Fibroblast of skin of abdomen (primary cell): ENCODE results near the gene LIMCH1.
"Not testable (repeated sequence)": the region's sequence is repeated elsewhere in the genome, so short reads cannot be mapped to it uniquely, and the experiment has no call there.

Experiments used
- DNase-seq: peaks from one replicate; pipeline ENCODE4 v3.0.0-alpha.2; 2013

The LIMCH1 gene

DNA sequence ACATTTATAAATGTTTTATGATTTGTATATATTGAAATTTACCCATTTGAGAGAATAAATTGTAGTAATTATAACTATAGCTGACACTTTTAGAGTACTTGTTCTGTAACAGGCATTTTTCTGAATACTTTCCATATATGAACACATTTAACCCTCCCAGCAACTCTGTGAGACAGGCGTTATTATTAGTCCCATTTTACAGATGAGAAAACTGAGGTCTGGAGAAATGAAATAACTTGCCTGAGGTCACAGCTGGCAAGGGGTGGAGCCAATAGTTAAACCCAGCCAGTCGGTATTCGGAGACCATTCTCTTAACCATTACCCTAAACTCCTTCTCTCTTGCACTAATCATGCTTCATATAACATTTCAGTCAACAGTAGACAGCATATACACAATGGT lies 72.5 kb downstream of the LIMCH1 start:
- DNase-seq: no peak

DNA sequence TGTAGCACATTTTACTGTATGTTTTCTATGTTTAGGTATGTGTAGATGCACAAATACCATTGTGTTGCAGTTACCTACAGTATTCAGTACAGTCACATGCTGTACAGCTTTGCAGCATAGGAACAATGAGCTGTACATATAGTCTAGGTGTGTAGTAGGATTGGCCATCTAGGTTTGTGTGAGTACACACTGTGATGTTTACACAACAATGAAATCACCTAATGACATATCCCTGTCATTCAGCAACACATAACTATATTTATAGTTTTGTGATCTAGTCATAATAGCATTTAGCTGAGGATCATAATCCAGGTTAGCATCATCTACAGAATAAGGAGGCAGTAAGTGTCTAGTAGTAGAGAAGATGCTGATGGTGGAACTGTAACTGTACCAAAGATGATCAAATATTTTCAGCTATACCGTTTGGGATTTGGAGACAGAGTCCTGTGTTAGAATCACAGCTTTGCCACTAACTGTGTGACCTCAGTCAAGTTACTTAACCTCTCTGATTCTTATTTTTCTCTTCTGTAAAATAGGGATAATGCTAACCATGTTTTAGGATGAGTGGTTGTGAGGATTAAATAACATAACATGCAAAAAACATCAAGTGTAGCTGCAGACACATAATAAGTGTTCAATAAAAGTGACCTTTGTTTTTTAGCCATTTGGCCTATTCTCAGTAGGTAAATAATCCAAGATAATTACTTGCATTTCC lies 73.3 kb downstream of the LIMCH1 start:
- no peak for DNase-seq

GRCh38 chr4:41611881-41612871 lies 74.2 kb downstream of the LIMCH1 start:
- DNase-seq: peak; percentile 80

DNA sequence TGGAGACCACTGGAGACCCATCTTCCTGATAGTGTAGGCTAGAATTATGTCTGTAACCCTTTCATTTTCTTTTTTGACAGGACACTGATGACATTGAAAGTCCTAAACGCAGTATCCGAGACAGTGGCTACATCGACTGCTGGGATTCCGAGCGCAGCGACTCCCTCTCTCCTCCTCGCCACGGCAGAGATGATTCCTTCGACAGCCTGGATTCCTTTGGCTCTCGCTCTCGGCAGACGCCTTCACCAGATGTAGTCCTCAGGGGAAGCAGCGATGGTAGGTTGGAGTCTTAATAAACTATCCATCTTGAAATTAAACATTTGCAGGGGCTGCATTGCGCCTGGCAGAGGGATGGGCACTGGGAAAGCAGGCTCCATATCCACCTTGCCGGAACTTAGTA lies 75.4 kb downstream of the LIMCH1 start:
- DNase-seq: peak; percentile 36

GRCh38 chr4:41613821-41614220 lies 75.9 kb downstream of the LIMCH1 start:
- peak; percentile 8 for DNase-seq

DNA sequence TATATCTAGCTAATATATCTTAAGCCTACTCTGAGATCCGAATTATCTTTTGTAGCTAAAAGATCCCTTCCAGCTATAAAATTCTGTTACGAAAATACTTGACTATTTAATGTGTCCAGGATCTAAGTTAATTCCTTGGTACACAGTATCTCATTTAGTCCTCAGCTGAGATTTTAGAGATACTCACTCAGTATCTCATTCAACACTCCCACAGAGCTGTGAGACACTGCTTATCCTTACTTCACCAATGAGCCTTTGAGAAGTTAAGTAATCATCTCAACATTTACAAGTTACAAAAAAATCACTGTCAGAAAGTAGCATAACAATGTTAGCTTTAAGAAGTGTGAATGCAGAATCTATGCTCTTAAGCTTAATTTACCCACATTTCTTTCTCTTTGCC lies 76.6 kb downstream of the LIMCH1 start:
- DNase-seq: no peak

DNA sequence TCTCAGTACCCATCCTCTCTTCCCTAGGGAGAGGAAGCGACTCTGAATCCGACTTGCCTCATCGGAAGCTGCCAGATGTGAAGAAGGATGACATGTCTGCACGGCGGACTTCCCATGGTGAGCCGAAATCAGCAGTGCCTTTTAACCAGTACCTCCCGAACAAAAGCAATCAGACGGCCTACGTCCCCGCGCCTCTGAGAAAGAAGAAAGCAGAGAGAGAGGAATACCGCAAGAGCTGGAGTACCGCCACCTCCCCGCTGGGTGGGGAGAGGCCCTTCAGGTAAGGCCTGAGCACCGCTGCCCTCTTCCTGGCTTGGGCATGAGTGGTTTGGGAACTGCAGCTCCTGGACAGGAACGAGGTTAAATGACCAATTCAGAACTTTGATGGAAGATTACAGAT lies 81.2 kb downstream of the LIMCH1 start:
- DNase-seq: peak; percentile 17

DNA sequence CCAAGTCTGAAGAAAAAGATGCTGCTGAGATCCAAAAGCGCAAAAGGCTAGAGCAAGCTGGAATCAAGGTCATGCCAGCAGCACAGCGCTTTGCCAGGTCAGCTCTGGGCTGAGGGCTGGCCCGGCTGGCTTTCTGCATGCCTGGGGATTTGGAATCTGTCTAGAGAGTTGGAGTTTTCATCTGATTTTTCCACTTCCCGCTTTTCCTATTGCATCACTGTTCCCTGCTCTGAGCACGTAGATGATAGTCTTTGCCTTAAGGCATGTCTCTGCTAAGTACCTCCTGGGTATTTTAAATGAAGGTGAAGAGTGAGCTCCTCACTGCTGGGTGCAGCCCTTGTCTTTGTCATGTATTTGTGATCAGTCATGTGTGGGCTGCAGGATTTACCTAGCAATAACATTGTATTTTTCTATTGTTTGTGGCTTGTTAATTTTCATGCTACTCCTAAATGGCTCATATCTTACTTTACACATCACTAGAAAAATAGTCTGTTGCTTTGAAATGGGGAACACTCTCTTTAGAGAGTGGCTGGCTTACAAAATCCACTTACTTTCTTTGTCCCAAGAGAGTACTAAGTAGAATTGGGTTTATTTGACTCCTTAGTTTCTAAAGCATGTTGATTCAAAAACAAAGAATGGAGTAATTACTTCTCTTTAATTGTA lies 82.8 kb downstream of the LIMCH1 start:
- DNase-seq: no peak

GRCh38 chr4:41622787-41623186 lies 84.8 kb downstream of the LIMCH1 start:
- DNase-seq: no peak

DNA sequence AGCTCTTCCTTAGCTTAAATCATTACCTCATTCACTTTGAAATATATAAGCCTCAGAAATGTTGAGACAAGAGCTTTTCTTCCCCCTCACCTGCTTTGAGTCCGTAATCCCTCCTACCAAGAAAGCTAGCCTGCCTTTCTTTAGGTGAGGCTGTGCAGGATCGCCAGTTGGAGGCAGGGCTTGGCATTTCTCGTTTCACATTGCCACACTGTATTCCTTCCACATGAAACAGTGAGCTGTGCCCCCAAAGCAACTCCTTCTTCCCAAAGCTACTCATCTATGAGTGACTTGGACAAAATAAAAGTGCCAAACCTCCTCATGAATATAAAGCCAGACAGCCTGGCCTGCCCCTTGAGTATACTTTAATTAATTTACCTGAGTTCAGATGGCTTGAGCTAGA lies 86.8 kb downstream of the LIMCH1 start:
- no peak for DNase-seq

DNA sequence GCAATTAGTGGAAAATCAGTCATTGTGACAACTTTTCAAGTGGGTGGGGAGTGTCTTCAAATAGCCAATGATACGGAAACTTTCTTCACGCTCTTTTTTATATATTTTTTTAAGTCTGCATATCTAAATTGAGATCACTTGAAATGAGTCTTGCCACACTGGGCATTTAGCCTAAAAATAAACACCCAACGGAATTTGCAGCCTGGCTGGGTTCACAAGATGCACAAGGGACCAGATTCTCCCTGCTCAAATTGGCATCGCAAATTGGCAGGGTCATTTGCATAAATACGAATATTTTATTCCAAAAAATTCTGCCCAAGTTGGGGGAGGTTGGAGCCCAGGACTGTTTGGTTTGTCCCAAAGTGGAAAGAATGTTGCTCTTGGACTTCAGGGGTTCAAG lies 87.6 kb downstream of the LIMCH1 start:
- DNase-seq: no peak

DNA sequence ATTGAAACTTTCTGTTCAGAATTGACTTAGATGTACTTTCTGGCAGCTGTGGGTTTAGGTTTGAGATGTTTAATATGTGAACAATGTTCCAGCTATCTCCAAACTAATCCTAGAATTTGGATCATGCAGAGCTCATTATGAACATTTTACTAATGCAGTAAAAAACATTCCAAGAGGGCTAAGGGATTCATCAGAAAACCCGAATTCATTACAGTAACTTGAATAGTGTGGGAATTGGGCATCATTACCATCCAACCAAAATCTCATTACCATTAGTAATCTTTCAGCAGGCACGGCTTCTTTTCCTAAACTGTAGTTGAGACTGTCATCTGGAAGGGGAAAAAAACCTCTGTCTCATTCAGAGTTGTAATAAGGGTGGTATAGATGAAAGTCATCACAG lies 91.0 kb downstream of the LIMCH1 start:
- DNase-seq: no peak

GRCh38 chr4:41631523-41631922 lies 93.6 kb downstream of the LIMCH1 start:
- DNase-seq: peak; percentile 10

DNA sequence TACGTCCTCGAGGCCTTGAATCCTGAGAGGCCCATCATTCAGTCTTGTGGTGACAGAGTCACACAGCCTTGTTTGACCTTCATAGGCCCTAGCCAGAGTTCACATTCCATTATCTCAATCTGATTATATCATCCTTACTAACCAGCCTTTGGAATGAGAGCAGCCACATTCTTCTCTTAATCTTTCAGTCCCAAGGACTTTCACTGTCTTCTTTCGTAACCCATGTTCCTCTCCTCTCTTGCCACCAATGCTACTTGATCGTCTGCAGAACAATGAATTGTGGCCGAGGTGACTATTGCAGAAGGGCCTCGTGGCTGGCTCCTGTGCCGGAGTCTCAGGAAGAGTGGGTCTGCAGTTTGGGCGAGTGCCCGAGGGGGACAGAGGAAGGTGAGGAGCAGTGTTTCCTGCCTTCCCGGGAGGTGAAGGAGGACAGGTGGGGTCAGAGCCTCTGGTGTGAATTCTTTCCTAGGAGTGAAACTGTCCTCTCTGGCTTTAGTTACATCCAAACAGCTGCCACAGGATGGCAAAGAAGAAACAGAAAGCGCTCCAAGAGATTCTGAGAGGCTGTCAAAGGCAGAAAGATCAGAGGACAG lies 94.6 kb downstream of the LIMCH1 start:
- DNase-seq: peak; percentile 28

GRCh38 chr4:41633321-41633720 lies 95.4 kb downstream of the LIMCH1 start:
- no peak for DNase-seq

- no peak for DNase-seq
These were observed 97.5 kb downstream of the LIMCH1 start for GRCh38 chr4:41635441-41635840.

GRCh38 chr4:41638203-41638602 lies 100.2 kb downstream of the LIMCH1 start:
- no peak for DNase-seq

GRCh38 chr4:41638866-41639265 lies 100.9 kb downstream of the LIMCH1 start:
- no peak for DNase-seq

- no peak for DNase-seq
These were observed 101.3 kb downstream of the LIMCH1 start for GRCh38 chr4:41639291-41639690.

DNA sequence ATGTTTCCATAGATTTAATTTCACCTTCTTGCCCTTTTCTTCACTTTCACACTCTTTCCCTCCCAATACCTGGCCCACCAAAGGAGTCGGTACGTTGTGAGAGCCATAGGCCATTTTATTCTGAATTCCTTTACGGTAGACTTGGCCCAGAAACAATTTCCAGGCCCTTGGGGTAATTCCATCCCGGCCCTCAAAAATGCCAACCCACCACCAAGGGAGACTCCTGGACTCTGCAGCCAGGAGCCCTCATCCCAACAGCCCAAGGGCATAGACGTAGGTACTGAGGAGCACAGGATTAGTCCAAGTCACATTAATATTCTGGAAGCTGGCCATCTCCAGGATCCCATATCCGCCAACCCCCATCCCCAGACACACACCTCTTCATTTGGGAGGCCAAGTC lies 102.9 kb downstream of the LIMCH1 start:
- no peak for DNase-seq

GRCh38 chr4:41642746-41643145 lies 104.8 kb downstream of the LIMCH1 start:
- DNase-seq: not testable (repeated sequence)

- no peak for DNase-seq
These were observed 105.4 kb downstream of the LIMCH1 start for GRCh38 chr4:41643331-41643730.
